ENCODE measurements around the gene TMOD1.

GRCh38 chr9:97506787-97507186 is 5.3 kb downstream of the TMOD1 start:
- TF ChIP-seq CTCF (IDR thresholded peaks at IDR 0.05) (no peak), EZH2 (IDR thresholded peaks at IDR 0.05) (no peak)
